ENCODE data around the gene L3MBTL4.
A peak's percentile ranks its signal among the peaks of the same experiment; 100 is the strongest.
"Not testable (repeated sequence)": the region's sequence is repeated elsewhere in the genome, so short reads cannot be mapped to it uniquely, and the experiment has no call there.

Gene L3MBTL4

GRCh38 chr18:6266212-6266611 lies 148.5 kb downstream of the L3MBTL4 start:
- no peak overlapping the region for H3K9ac ChIP-seq
- no peak overlapping the region for H3K27ac ChIP-seq
- no peaks in the 10 kb centered on the region for H4K20me1 ChIP-seq
- H3K4me3 ChIP-seq, result no peak overlapping the region
- H3K4me1 ChIP-seq, result peaks cover 17% of the 10 kb centered on the region
- no peak for TF ChIP-seq Cebpa-rat (IDR thresholded peaks at IDR 0.05)
- H3K27me3 ChIP-seq, result no peaks in the 10 kb centered on the region
- H3K9me3 ChIP-seq, result peaks cover 13% of the 10 kb centered on the region; the same call in 1 of the 2 replicates
- H3K4me2 ChIP-seq, result no peak overlapping the region
- H3K36me3 ChIP-seq, result peaks cover 24% of the 10 kb centered on the region

- no peak overlapping the region for H3K27ac ChIP-seq
- peaks cover 35% of the 10 kb centered on the region for H3K36me3 ChIP-seq
- no peak for TF ChIP-seq Cebpa-rat (IDR thresholded peaks at IDR 0.05)
Observed at GRCh38 chr18:6261938-6262337, 152.8 kb downstream of the L3MBTL4 start.

GRCh38 chr18:6259324-6259723 lies 155.4 kb downstream of the L3MBTL4 start:
- not testable (repeated sequence) for H3K9ac ChIP-seq, H3K27me3 ChIP-seq, H4K20me1 ChIP-seq, H3K4me2 ChIP-seq, H3K27ac ChIP-seq, H3K4me3 ChIP-seq
- Histone ChIP-seq H3K4me1 (peaks cover 21% of the 10 kb centered on the region), H3K9me3 (peaks cover 18% of the 10 kb centered on the region), H3K36me3 (peaks cover 35% of the 10 kb centered on the region)

More at GRCh38 chr18:6261938-6262337, 152.8 kb downstream of the L3MBTL4 start:
- H3K4me1 ChIP-seq, result no peaks in the 10 kb centered on the region
- no peaks in the 10 kb centered on the region for H4K20me1 ChIP-seq
- no peak overlapping the region for H3K4me2 ChIP-seq
- no peak overlapping the region for H3K9ac ChIP-seq
- no peaks in the 10 kb centered on the region for H3K27me3 ChIP-seq
- H3K9me3 ChIP-seq, result peaks cover 18% of the 10 kb centered on the region
- H3K4me3 ChIP-seq, result no peak overlapping the region

- no peak for TF ChIP-seq Cebpa-rat (IDR thresholded peaks at IDR 0.05)
- peaks cover 27% of the 10 kb centered on the region for H3K36me3 ChIP-seq
- peaks cover 21% of the 10 kb centered on the region for H3K4me1 ChIP-seq
- no peak overlapping the region for H3K4me3 ChIP-seq
- H3K27ac ChIP-seq, result no peak overlapping the region
- H3K9ac ChIP-seq, result no peak overlapping the region
- no peak overlapping the region for H3K4me2 ChIP-seq
- no peaks in the 10 kb centered on the region for H4K20me1 ChIP-seq
- H3K27me3 ChIP-seq, result no peaks in the 10 kb centered on the region
- H3K9me3 ChIP-seq, result peaks cover 26% of the 10 kb centered on the region
Observed at GRCh38 chr18:6257950-6258349, 156.8 kb downstream of the L3MBTL4 start.

- Histone ChIP-seq H3K27ac (no peak overlapping the region), H3K4me2 (no peak overlapping the region), H3K4me1 (peaks cover 22% of the 10 kb centered on the region), H3K9me3 (peaks cover 38% of the 10 kb centered on the region), H4K20me1 (no peaks in the 10 kb centered on the region), H3K27me3 (no peaks in the 10 kb centered on the region), H3K4me3 (no peak overlapping the region), H3K36me3 (peaks cover 14% of the 10 kb centered on the region), H3K9ac (no peak overlapping the region)
- TF ChIP-seq Cebpa-rat (IDR thresholded peaks at IDR 0.05), result no peak
Observed at GRCh38 chr18:6256521-6256920, 158.2 kb downstream of the L3MBTL4 start.

GRCh38 chr18:6255886-6256285 lies 158.8 kb downstream of the L3MBTL4 start:
- Histone ChIP-seq H3K27ac (no peak overlapping the region), H3K4me3 (no peak overlapping the region), H3K9me3 (peaks cover 38% of the 10 kb centered on the region), H3K9ac (no peak overlapping the region), H3K4me1 (peaks cover 28% of the 10 kb centered on the region), H3K27me3 (no peaks in the 10 kb centered on the region), H4K20me1 (no peaks in the 10 kb centered on the region), H3K36me3 (peaks cover 7% of the 10 kb centered on the region), H3K4me2 (no peak overlapping the region)
- TF ChIP-seq Cebpa-rat (IDR thresholded peaks at IDR 0.05), result no peak

GRCh38 chr18:6255116-6255705 lies 159.5 kb downstream of the L3MBTL4 start:
- Histone ChIP-seq H3K9ac (no peak overlapping the region), H3K27me3 (no peaks in the 10 kb centered on the region), H3K4me1 (peaks cover 35% of the 10 kb centered on the region), H3K4me3 (no peak overlapping the region), H4K20me1 (no peaks in the 10 kb centered on the region), H3K4me2 (0 out of 2 replicates have a peak overlapping the region, but pooled peaks have one; percentile 5), H3K27ac (no peak overlapping the region), H3K36me3 (peaks cover 6% of the 10 kb centered on the region; the same call in 1 of the 2 replicates), H3K9me3 (peaks cover 35% of the 10 kb centered on the region)
- TF ChIP-seq Cebpa-rat (IDR thresholded peaks at IDR 0.05), result no peak

GRCh38 chr18:6254456-6254855 lies 160.3 kb downstream of the L3MBTL4 start:
- no peaks in the 10 kb centered on the region for H3K36me3 ChIP-seq
- no peak overlapping the region for H3K27ac ChIP-seq
- peaks cover 28% of the 10 kb centered on the region for H3K9me3 ChIP-seq
- H3K4me1 ChIP-seq, result peaks cover 43% of the 10 kb centered on the region
- H3K27me3 ChIP-seq, result no peaks in the 10 kb centered on the region
- H3K4me2 ChIP-seq, result no peak overlapping the region
- no peak overlapping the region for H3K9ac ChIP-seq
- no peak overlapping the region for H3K4me3 ChIP-seq
- no peaks in the 10 kb centered on the region for H4K20me1 ChIP-seq
- TF ChIP-seq Cebpa-rat (IDR thresholded peaks at IDR 0.05), result no peak

GRCh38 chr18:6251084-6251483 lies 163.6 kb downstream of the L3MBTL4 start:
- Histone ChIP-seq H3K4me1 (peaks cover 39% of the 10 kb centered on the region), H3K27me3 (no peaks in the 10 kb centered on the region), H4K20me1 (no peaks in the 10 kb centered on the region), H3K9ac (no peak overlapping the region), H3K36me3 (no peaks in the 10 kb centered on the region), H3K4me2 (peak overlapping the region; percentile 63), H3K9me3 (peaks cover 20% of the 10 kb centered on the region), H3K27ac (no peak overlapping the region), H3K4me3 (no peak overlapping the region)
- no peak for TF ChIP-seq Cebpa-rat (IDR thresholded peaks at IDR 0.05)

- Histone ChIP-seq H3K27ac (no peak overlapping the region), H3K27me3 (no peaks in the 10 kb centered on the region), H3K9me3 (peaks cover 20% of the 10 kb centered on the region), H3K36me3 (no peaks in the 10 kb centered on the region), H3K4me2 (peak overlapping the region; percentile 63), H3K4me3 (no peak overlapping the region), H3K4me1 (peaks cover 27% of the 10 kb centered on the region), H4K20me1 (no peaks in the 10 kb centered on the region), H3K9ac (no peak overlapping the region)
- no peak for TF ChIP-seq Cebpa-rat (IDR thresholded peaks at IDR 0.05)
Observed at GRCh38 chr18:6249788-6250187, 164.9 kb downstream of the L3MBTL4 start.

GRCh38 chr18:6249170-6249569 lies 165.5 kb downstream of the L3MBTL4 start:
- no peak overlapping the region for H3K4me2 ChIP-seq
- no peaks in the 10 kb centered on the region for H4K20me1 ChIP-seq
- H3K4me3 ChIP-seq, result no peak overlapping the region
- H3K36me3 ChIP-seq, result no peaks in the 10 kb centered on the region
- H3K9ac ChIP-seq, result no peak overlapping the region
- peaks cover 24% of the 10 kb centered on the region for H3K4me1 ChIP-seq
- no peaks in the 10 kb centered on the region for H3K27me3 ChIP-seq
- TF ChIP-seq Cebpa-rat (IDR thresholded peaks at IDR 0.05), result no peak
- H3K27ac ChIP-seq, result no peak overlapping the region
- peaks cover 20% of the 10 kb centered on the region for H3K9me3 ChIP-seq
